C4-2B (cell line): ENCODE measurements around the gene PHOX2B.

Experiments
- ZFX ChIP-seq: fragments of 450-650 bp; IDR thresholded peaks from 2 replicates; pipeline ENCODE4 v1.6.1; 2017
- TF ChIP-seq, protein P1 (sequence below): fragments of 450-650 bp; conservative IDR thresholded peaks from 2 replicates; pipeline ENCODE4 v1.5.1; 2017; ENCODE audit warnings: mild to moderate bottlenecking

DNA sequence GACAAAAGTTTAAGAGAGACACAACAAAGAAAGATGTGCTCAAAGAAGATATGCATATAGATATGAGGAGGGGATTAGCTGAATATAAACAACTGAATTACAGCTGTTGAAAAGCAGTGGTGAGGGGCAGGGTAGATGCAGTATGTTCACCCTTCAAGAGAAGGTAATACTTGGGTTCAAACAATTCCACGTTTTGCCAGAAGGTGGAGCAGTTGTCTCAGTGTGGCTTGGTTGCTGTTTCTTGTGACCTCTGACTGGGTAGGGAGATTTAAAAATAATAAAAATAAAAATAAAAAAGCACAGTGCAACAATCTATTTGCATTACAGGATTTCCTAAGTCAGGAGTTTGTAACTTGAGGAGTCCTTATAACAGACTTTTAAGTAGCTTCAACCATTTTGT lies 23.3 kb downstream of the PHOX2B start:
- TF ChIP-seq, protein P1, sequence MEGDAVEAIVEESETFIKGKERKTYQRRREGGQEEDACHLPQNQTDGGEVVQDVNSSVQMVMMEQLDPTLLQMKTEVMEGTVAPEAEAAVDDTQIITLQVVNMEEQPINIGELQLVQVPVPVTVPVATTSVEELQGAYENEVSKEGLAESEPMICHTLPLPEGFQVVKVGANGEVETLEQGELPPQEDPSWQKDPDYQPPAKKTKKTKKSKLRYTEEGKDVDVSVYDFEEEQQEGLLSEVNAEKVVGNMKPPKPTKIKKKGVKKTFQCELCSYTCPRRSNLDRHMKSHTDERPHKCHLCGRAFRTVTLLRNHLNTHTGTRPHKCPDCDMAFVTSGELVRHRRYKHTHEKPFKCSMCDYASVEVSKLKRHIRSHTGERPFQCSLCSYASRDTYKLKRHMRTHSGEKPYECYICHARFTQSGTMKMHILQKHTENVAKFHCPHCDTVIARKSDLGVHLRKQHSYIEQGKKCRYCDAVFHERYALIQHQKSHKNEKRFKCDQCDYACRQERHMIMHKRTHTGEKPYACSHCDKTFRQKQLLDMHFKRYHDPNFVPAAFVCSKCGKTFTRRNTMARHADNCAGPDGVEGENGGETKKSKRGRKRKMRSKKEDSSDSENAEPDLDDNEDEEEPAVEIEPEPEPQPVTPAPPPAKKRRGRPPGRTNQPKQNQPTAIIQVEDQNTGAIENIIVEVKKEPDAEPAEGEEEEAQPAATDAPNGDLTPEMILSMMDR, result peak; percentile 42
- no peak for TF ChIP-seq ZFX
